GM12892 (cell line): ENCODE measurements around the gene DNAAF5.

Source experiments
- POLR2AphosphoS5 ChIP-seq: IDR thresholded peaks from 2 replicates; pipeline ENCODE4 v1.6.1; 2011; ENCODE audit warnings: low read depth, low read length, control low read depth
- TAF1 ChIP-seq: IDR thresholded peaks from 2 replicates; pipeline ENCODE4 v1.6.1; 2011; ENCODE audit warnings: low read depth, mild to moderate bottlenecking, control low read depth, low read length, borderline replicate concordance

GRCh38 chr7:727806-728460, 1.4 kb downstream of the DNAAF5 start:
- TF ChIP-seq TAF1: no peak
- no peak for TF ChIP-seq POLR2AphosphoS5
